Esophagus mucosa (tissue), 1 donor: ENCODE measurements around the gene CCDC80. TPM values are rescaled to one million over a fixed set of nuclear protein-coding genes. Genes with fewer than 3 reads are reported as not detected.
A peak's percentile ranks its signal among the peaks of the same experiment; 100 is the strongest.

Experiments
- ATAC-seq: fragments of 200-7000 bp; cut with Tn5 transposase; one replicate; pipeline ENCODE4 v1.9.1; 2020
- total RNA-seq: library from RNA; stranded (reverse); gene quantifications from one replicate; pipeline ENCODE4 v1.2.4, GENCODE V29; 2023
- donor health status: DM: yes; HTN: yes; CAD: no.

CCDC80 gene
- total RNA-seq, 1 donor from 2014 or later: 13.2 TPM

DNA sequence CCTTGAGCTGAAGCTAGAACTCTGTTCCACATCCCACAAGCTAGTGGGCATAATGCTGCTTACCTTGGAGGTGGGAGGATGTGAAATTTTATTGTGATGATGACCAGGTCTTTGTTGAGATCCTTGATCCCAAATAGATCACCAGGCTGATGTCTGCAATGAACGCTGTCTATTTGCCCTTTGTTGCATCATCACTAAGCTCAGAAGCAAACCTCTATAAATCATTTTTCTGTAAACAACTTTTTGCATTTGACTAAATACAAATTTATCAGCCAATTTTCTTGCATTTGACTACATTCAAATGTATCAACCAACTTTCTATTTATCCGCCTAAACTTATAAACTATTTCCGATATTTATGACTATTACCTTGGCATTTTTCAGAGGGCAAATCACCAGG is 9.7 kb downstream of the CCDC80 start:
- no peak for ATAC-seq

GRCh38 chr3:112629425-112629824 is 11.5 kb downstream of the CCDC80 start:
- peak; percentile 88 for ATAC-seq

GRCh38 chr3:112627919-112628466 is 12.9 kb downstream of the CCDC80 start:
- no peak for ATAC-seq

GRCh38 chr3:112627419-112627818 is 13.5 kb downstream of the CCDC80 start:
- ATAC-seq: no peak

DNA sequence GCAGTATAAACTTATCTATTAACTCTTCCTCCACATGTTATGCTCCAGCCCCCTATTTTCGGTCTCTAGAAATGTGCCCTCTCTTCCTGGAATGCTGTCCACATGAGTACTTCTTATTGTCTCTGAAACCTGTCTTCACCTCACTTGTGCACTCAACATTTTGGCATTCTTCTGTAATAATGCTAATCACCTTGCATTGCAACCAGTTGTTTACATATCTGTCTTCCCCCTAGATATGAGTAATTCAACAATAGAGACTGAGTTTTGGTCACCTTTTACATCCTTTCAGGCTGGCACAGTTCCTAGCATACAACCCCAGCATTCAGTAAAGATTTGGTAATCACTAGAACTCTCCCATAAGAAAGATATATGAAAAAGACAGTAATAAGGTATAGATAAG is 17.2 kb downstream of the CCDC80 start:
- no peak for ATAC-seq

GRCh38 chr3:112623213-112623612 is 17.7 kb downstream of the CCDC80 start:
- no peak for ATAC-seq

- ATAC-seq: peak; percentile 56
Measured at GRCh38 chr3:112619295-112619694, 21.6 kb downstream of the CCDC80 start.

- no peak for ATAC-seq
Measured at GRCh38 chr3:112617285-112617684, 23.7 kb downstream of the CCDC80 start.

DNA sequence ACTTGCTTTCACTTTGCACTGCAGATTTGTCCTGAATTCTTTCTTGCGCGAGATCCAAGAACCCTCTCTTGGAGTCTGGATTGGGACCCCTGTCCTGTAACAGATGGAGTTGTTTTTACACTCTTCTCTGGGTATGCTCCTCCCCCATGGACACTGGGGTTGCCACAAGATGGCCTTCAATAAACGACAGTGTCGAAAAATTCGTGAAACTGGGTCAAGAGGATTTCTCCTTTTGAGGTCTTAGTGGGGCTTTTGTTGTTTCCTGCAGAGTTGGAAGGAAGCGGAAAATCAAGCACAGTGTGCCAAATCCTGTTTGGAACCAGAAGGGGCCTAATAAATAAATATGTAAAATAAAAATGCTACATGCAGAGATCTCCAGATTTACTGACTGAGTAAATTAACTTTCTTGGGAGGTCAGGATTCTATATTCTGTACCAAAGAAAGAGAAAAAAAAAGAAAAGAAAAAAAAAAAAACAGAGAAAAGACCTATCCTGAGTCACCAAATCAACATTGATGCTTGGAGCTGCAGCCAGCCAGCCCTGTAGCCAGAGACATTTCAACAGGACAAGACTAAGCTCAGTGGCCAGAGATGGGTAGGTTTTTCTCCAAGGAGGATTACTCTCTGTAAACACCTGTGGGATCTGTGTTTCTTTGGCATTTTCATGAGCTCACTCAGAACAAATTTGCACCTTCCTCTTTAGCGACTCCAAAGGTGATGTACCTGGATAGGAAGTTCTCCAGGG is 24.8 kb downstream of the CCDC80 start:
- no peak for ATAC-seq

GRCh38 chr3:112611752-112612515 is 29.0 kb downstream of the CCDC80 start:
- ATAC-seq: no peak

DNA sequence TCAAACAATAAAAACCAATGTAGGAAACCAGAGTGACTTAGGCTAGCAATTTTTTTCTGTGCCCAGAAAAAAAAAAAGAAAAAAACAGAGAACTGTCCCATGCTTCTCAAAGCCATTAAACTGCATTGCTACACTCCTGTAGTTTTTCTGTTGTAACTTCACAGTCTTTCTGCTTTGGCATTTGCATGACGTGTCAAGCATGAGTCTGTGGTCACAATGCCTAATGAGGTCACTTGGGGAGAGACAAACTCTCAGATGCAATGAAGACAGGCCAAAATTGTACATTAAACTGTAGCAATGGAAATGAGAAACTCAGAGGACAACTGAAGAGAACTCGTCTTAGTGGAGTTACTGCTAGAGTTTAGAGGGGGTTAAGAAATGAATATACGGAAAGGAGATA is 30.8 kb downstream of the CCDC80 start:
- ATAC-seq: no peak

DNA sequence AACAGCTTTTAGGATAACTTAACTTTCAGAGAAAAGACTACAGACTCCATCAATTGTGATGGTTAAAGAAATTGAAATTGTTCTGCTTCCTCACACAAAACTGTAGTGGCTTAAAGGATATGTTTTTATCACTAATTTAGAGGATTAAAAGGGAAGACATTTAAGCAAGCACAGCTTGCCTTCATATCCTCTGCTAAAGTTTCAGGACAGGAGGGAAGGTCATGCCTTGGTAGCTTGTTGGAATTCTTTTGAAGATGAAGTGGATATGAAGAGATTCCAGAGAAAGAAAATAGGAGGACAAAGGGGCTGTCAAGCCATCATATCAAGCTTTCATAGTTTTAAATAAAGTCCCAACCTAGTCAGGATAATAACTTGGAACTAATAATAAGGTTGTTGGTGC is 33.1 kb downstream of the CCDC80 start:
- ATAC-seq: no peak

- ATAC-seq: no peak
Measured at GRCh38 chr3:112606098-112606497, 34.8 kb downstream of the CCDC80 start.

GRCh38 chr3:112605285-112605684 is 35.7 kb downstream of the CCDC80 start:
- peak; percentile 25 for ATAC-seq

DNA sequence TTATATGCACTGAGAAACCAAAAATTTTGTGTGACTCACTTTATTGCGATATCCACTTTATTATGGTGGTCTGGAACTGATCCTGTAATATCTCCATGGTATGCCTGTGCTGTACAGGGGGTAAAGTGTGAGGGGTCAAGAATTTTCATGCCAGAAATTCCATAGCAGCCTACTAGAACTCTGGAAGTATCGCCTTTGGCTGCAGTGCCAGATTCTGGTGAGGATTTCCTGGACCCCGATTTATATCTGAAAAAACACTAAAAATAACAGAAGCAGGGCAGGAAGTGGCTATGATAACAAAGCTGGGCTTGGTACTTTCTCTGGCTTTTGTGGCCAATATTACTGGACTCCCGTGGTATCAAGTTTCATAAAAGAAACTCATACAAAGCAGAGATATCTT is 36.4 kb downstream of the CCDC80 start:
- ATAC-seq: no peak

- ATAC-seq: no peak
Measured at GRCh38 chr3:112602217-112602838, 38.6 kb downstream of the CCDC80 start.

DNA sequence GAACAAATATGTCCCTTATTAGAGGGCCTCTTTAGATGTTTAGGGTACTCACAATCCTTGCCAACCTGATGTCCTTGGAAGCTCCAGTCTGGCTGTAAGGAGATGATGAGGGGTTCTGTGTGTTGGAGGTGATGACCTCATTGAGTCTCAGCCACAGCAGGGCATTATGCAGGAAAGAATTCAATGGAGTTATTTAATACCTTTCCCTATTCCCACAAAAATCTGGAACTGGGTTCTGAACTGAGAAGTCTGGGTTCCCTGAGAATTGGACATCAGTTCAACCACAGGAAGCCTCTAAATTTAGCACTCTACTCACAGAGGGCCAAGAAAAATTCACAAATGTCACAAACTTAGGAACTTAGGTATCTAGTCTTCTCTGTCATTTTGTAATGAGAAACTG is 42.2 kb downstream of the CCDC80 start:
- no peak for ATAC-seq

GRCh38 chr3:112597945-112598344 is 43.0 kb downstream of the CCDC80 start:
- no peak for ATAC-seq

DNA sequence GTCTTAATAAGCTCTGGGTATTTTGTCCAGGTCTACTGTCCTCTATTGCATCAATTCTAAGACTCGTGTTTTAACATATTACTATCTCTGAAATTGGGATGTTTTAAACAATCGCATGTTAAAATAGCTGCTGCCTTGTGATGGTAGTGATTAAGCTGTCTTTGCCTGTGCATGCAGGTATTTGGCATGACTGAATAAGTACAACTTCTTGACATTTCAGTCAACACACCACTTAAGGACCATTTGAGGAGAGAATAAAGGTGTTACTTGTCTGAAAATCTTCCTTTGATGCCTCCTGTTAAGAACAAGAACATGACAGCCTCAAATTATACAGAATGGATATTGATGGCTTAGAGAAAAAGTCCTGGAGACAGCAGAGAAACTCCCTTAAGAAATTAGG is 46.1 kb downstream of the CCDC80 start:
- no peak for ATAC-seq

DNA sequence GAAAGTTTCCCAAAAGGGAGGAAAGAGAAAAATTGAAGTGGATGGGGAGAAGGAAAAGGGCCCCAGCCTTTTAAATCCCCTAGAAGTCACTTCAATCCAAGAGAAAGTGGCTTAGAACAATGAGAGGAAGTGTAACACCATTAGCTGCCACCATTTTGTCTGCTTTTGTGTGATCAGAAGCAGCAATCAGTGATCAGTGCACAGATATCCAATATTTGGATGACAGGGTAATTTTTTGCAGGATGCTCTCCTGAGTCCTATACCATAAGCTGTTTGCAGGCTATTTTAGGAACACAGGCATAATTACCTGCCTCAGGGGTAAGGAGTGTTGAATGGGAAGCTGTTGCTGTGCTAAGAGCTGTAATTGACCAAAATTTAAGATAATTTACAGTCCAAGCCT is 47.7 kb downstream of the CCDC80 start:
- ATAC-seq: no peak

DNA sequence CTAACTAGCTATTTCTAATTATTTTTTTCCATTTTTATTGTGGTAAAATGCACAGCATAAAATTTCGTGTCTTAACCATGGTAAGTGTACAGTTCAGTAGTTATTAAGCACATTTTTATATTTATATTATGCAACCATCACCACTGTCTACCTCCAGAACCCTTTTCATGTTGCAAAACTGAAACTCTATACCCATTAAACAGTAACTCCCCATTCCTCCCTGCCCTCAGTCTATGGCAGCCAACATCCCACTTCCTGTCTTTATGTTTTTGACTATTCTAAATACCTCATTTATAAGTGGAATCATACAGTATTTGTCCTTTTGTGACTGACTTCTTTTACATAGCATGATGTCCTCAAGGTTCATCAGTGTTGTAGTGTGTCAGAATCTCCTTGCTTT is 53.6 kb downstream of the CCDC80 start:
- ATAC-seq: no peak

- no peak for ATAC-seq
Measured at GRCh38 chr3:112585782-112586181, 55.2 kb downstream of the CCDC80 start.

DNA sequence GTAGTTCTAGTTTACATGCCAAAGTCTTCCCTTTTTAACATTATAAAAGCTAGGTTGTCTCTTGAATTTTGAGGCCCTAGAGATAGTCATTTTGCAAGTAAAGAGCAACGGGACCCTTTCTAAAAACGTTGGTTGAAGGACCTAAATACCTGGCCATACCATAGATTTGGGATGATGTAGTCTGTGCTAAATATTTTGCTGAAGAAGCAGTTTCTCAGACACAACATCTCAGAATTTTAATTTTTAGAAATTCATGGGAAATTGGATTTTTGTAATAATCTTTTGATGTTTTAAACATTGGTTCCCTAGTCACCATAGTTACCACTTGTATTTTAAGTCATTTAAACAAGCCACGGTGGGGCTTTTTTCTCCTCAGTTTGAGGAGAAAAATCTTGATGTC is 57.8 kb downstream of the CCDC80 start:
- ATAC-seq: no peak
